SK-N-SH (cell line): ENCODE measurements around the gene SLC25A33. TPM values are rescaled to one million over a fixed set of nuclear protein-coding genes. Genes with fewer than 3 reads are reported as not detected.

Experiments
- CTCF ChIA-PET: fragments of 300-600, 350-600 bp; formaldehyde crosslinking; extraction: SDS; loops from one replicate; lab custom pipeline; 2021; lab: Yijun Ruan, JAX
- POLR2A ChIA-PET: fragments of 350-600 bp; sonication (Branson Sonifier 250); formaldehyde crosslinking; extraction: SDS; loops from one replicate; lab custom pipeline; 2020; ENCODE audit warnings: antibody characterized with exemption, inconsistent platforms; lab: Yijun Ruan, JAX
- DNase-seq: peaks from one replicate; pipeline ENCODE4 v3.0.0; 2012
- H2AFZ ChIP-seq: fragments of 200-600 bp; sonication (generic); 2 replicates; pipeline ENCODE4 v1.8.1; 2016; ENCODE audit warnings: antibody characterized with exemption, mild to moderate bottlenecking, low read depth
- H3F3A ChIP-seq: fragments of 200-600 bp; sonication (generic); replicated peaks from 2 replicates; pipeline ENCODE3; 2016; ENCODE audit warnings: antibody characterized with exemption, mild to moderate bottlenecking; ENCODE audit not compliant: insufficient read depth
- H3K27ac ChIP-seq, 2 experiments: fragments of 200-500 bp in 1 of 2; fragments of 200-600 bp in 1 of 2; sonication (Bioruptor generic) in 1 of 2; sonication (generic), shearing (Covaris generic) in 1 of 2; 2 replicates each; pipeline versions ENCODE4 v1.5.1 to v1.6.1; 2014 to 2016; ENCODE audit warnings: low read depth in 2 of 2, inconsistent platforms in 1 of 2, low read length in 1 of 2, mild to moderate bottlenecking in 1 of 2, mixed read lengths in 1 of 2
- H3K27me3 ChIP-seq: fragments of 200-600 bp; sonication (generic), shearing (Covaris generic); 2 replicates; pipeline ENCODE4 v1.6.1; 2016; ENCODE audit warnings: mixed run types; ENCODE audit not compliant: insufficient read depth
- H3K36me3 ChIP-seq, 2 experiments: fragments of 200-500 bp in 1 of 2; fragments of 200-600 bp in 1 of 2; sonication (Bioruptor generic) in 1 of 2; sonication (generic) in 1 of 2; replicated peaks in 1 of 2; 2 replicates each; pipeline versions ENCODE3 to v1.5.1; 2014 to 2016; ENCODE audit warnings: low read length in 1 of 2, mild to moderate bottlenecking in 1 of 2; ENCODE audit not compliant: insufficient read depth in 2 of 2, control insufficient read depth in 1 of 2
- H3K4me1 ChIP-seq, 2 experiments: fragments of 200-500 bp in 1 of 2; fragments of 200-600 bp in 1 of 2; sonication (Bioruptor generic) in 1 of 2; sonication (generic), shearing (Covaris generic) in 1 of 2; 2 replicates each; pipeline versions ENCODE4 v1.5.1 to v1.6.1; 2014 to 2016; ENCODE audit warnings: low read depth in 1 of 2, low read length in 1 of 2, mixed run types in 1 of 2; ENCODE audit not compliant: insufficient read depth in 2 of 2, control insufficient read depth in 1 of 2
- H3K4me2 ChIP-seq: fragments of 200-600 bp; sonication (generic), shearing (Covaris generic); 2 replicates; pipeline ENCODE4 v1.6.1; 2017; ENCODE audit warnings: mixed run types
- H3K4me3 ChIP-seq, 2 experiments: fragments of 200-500 bp in 1 of 2; fragments of 200-600 bp in 1 of 2; sonication (Bioruptor generic) in 1 of 2; sonication (generic), shearing (Covaris generic) in 1 of 2; 2 replicates each; pipeline versions ENCODE4 v1.5.1 to v1.8.1; 2014 to 2016; ENCODE audit warnings: low read depth in 2 of 2, inconsistent platforms in 1 of 2, low read length in 1 of 2, mild to moderate bottlenecking in 1 of 2, mixed read lengths in 1 of 2, moderate library complexity in 1 of 2
- H3K79me2 ChIP-seq: fragments of 200-600 bp; sonication (generic); 2 replicates; pipeline ENCODE4 v1.8.1; 2017; ENCODE audit warnings: mild to moderate bottlenecking; ENCODE audit not compliant: insufficient read depth
- H3K9ac ChIP-seq: fragments of 200-600 bp; sonication (generic); 2 replicates; pipeline ENCODE4 v1.6.1; 2017; ENCODE audit warnings: mixed run types
- H3K9me2 ChIP-seq: fragments of 200-600 bp; sonication (generic); 2 replicates; pipeline ENCODE4 v1.6.1; 2017; ENCODE audit warnings: mixed run types
- H3K9me3 ChIP-seq: fragments of 200-600 bp; sonication (generic); 2 replicates; pipeline ENCODE4 v1.6.1; 2017; ENCODE audit warnings: mixed run types, mild to moderate bottlenecking, moderate library complexity
- H4K20me1 ChIP-seq: fragments of 200-600 bp; sonication (generic); 2 replicates; pipeline ENCODE4 v1.6.1; 2017; ENCODE audit warnings: mild to moderate bottlenecking, mixed run types; ENCODE audit not compliant: insufficient read depth
- CHD2 ChIP-seq: fragments of 150-350 bp; IDR thresholded peaks from 2 replicates; pipeline ENCODE4 v1.6.1; 2018; ENCODE audit warnings: low read length; ENCODE audit not compliant: partially characterized antibody
- ELF1 ChIP-seq: IDR thresholded peaks from 2 replicates; pipeline ENCODE4 v1.4.0; 2012
- EZH2phosphoT487 ChIP-seq: fragments of 200-600 bp; sonication (generic); IDR thresholded peaks from 2 replicates; pipeline ENCODE4 v1.6.1; 2017; ENCODE audit warnings: low read depth, mixed run types, mild to moderate bottlenecking, antibody characterized with exemption, moderate library complexity, borderline replicate concordance
- NRF1 ChIP-seq: IDR thresholded peaks from 2 replicates; pipeline ENCODE4 v1.6.1; 2012; ENCODE audit warnings: low read depth, mild to moderate bottlenecking, low read length
- RAD21 ChIP-seq: IDR thresholded peaks from 2 replicates; pipeline ENCODE4 v1.6.1; 2012; ENCODE audit warnings: mild to moderate bottlenecking, low read length
- RXRA ChIP-seq: IDR thresholded peaks from 2 replicates; pipeline ENCODE4 v1.4.0; 2012; ENCODE audit warnings: low read depth, mild to moderate bottlenecking, borderline replicate concordance
- SIN3A ChIP-seq: IDR thresholded peaks from 2 replicates; pipeline ENCODE4 v1.6.1; 2012; ENCODE audit warnings: low read depth, mild to moderate bottlenecking, low read length, moderate library complexity, borderline replicate concordance
- TCF12 ChIP-seq: IDR thresholded peaks from 2 replicates; pipeline ENCODE4 v1.4.0; 2012
- TEAD4 ChIP-seq: IDR thresholded peaks from 2 replicates; pipeline ENCODE4 v1.4.0; 2012; ENCODE audit warnings: mild to moderate bottlenecking, borderline replicate concordance; ENCODE audit not compliant: insufficient read depth
- WGBS: methylation state at CpG from one replicate; pipeline ENCODE4 v1.1.6; 2017; ENCODE audit warnings: low lambda C conversion rate; 5-methylcytosine and 5-hydroxymethylcytosine counted together
- polyA plus RNA-seq, 3 experiments: library from polyadenylated mRNA; depleted of rRNA; stranded (reverse); fragments of >200 nt; gene quantifications; 2 replicates each; pipeline ENCODE4 v1.2.3, GENCODE V29; 2012
- TF ChIP-seq, protein P1 (sequence below): fragments of 200-600 bp; sonication (generic); IDR thresholded peaks from 2 replicates; pipeline ENCODE4 v1.6.1; 2017; ENCODE audit warnings: antibody characterized with exemption, mild to moderate bottlenecking, moderate library complexity
- TF ChIP-seq, protein P2 (sequence below): IDR thresholded peaks from 2 replicates; pipeline ENCODE4 v1.4.0; 2012; ENCODE audit warnings: low read depth, borderline replicate concordance
- TF ChIP-seq, protein P3 (sequence below): fragments of 150-350 bp; IDR thresholded peaks from 2 replicates; pipeline ENCODE4 v1.6.1; 2017; ENCODE audit warnings: antibody characterized with exemption, low read length, low read depth, borderline replicate concordance

SLC25A33 gene
- polyA plus RNA-seq, 1 of the 3 experiments (the other 2 are of a cell fraction): 4.8 TPM

DNA sequence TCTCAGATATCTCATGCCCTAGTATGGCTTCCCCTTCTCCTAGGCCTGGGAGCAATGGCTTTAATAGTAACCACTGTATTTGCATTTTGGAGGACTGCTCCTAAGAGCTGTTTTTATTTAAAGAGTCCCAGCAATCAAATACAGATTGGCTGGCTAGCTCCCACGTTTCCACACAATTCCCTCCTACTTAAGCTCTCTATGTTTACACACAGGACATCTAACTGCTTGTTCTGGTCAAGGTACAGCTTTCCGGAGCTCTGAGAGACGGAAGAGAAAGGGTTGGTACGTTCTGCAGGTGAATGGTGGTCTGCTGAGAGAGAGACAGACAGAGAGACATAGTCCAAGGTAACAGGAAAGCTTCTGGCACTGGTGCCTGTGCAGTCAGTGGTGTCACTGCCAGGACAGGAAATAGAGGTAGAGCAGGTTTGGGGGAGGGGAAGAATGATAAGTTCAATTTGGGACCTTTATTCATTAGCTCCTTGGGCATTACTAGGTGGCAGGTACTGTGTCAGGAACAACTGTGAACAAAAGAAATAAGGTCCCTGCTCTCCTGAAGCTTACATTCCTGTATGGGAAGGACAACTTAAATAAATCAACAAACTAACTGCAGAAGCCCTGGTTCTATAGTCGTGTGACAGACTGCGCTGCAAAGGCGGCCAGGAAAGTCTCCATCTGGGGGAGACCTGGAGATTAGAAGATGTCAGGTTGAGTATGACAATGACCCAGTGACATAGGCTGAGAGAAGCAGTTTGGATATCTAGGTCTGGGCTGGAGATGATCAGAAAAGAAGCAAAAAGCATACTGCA lies 1.2 kb upstream of the SLC25A33 start:
- no peaks in the 10 kb centered on the region for H3K27me3 ChIP-seq
- H4K20me1 ChIP-seq: peaks cover 18% of the 10 kb centered on the region; the same call in 1 of the 2 replicates
- peaks cover 6% of the 10 kb centered on the region for H3F3A ChIP-seq
- H3K9ac ChIP-seq: no peak overlapping the region
- peaks cover 33% of the 10 kb centered on the region for H3K79me2 ChIP-seq
- no peak overlapping the region for H3K4me2 ChIP-seq
- peak overlapping the region; percentile 84 for H2AFZ ChIP-seq
- ChIA-PET POLR2A (no interaction called here), CTCF (interaction anchor here (0.7 kb wide), 1 partner anchor 44 kb away, joined by 3 read pairs; no protein-coding TSS in a partner anchor)
- H3K4me1 ChIP-seq: peaks cover 0 to 7% of the 10 kb centered on the region in 2 experiments; a peak in 2 of 4 replicates
- H3K9me3 ChIP-seq: no peaks in the 10 kb centered on the region
- 93% methylated on average over 7 of the region's 7 CpGs for WGBS
- H3K4me3 ChIP-seq: no peak overlapping the region
- H3K36me3 ChIP-seq: no peaks in the 10 kb centered on the region
- no peak for DNase-seq
- H3K9me2 ChIP-seq: no peaks in the 10 kb centered on the region
- TF ChIP-seq RAD21: no peak
- no peak for TF ChIP-seq ELF1
- TF ChIP-seq, protein P1, sequence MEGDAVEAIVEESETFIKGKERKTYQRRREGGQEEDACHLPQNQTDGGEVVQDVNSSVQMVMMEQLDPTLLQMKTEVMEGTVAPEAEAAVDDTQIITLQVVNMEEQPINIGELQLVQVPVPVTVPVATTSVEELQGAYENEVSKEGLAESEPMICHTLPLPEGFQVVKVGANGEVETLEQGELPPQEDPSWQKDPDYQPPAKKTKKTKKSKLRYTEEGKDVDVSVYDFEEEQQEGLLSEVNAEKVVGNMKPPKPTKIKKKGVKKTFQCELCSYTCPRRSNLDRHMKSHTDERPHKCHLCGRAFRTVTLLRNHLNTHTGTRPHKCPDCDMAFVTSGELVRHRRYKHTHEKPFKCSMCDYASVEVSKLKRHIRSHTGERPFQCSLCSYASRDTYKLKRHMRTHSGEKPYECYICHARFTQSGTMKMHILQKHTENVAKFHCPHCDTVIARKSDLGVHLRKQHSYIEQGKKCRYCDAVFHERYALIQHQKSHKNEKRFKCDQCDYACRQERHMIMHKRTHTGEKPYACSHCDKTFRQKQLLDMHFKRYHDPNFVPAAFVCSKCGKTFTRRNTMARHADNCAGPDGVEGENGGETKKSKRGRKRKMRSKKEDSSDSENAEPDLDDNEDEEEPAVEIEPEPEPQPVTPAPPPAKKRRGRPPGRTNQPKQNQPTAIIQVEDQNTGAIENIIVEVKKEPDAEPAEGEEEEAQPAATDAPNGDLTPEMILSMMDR: no peak
- no peak for TF ChIP-seq CHD2
- no peak for TF ChIP-seq SIN3A
- TF ChIP-seq, protein P2, sequence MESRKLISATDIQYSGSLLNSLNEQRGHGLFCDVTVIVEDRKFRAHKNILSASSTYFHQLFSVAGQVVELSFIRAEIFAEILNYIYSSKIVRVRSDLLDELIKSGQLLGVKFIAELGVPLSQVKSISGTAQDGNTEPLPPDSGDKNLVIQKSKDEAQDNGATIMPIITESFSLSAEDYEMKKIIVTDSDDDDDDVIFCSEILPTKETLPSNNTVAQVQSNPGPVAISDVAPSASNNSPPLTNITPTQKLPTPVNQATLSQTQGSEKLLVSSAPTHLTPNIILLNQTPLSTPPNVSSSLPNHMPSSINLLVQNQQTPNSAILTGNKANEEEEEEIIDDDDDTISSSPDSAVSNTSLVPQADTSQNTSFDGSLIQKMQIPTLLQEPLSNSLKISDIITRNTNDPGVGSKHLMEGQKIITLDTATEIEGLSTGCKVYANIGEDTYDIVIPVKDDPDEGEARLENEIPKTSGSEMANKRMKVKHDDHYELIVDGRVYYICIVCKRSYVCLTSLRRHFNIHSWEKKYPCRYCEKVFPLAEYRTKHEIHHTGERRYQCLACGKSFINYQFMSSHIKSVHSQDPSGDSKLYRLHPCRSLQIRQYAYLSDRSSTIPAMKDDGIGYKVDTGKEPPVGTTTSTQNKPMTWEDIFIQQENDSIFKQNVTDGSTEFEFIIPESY: no peak
- TF ChIP-seq TCF12: no peak
- no peak for TF ChIP-seq RXRA
- TF ChIP-seq NRF1: no peak
- TF ChIP-seq, protein P3, sequence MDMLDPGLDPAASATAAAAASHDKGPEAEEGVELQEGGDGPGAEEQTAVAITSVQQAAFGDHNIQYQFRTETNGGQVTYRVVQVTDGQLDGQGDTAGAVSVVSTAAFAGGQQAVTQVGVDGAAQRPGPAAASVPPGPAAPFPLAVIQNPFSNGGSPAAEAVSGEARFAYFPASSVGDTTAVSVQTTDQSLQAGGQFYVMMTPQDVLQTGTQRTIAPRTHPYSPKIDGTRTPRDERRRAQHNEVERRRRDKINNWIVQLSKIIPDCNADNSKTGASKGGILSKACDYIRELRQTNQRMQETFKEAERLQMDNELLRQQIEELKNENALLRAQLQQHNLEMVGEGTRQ: no peak
- TF ChIP-seq EZH2phosphoT487: no peak
- no peak for TF ChIP-seq TEAD4
- no peak overlapping the region; a peak in 1 of 4 replicates for H3K27ac ChIP-seq
